Heart left ventricle (tissue), 13 donors: ENCODE measurements around the gene NELL1.

ENCODE experiments used
- POLR2A ChIP-seq, 2 donors: fragments of 450-650 bp; IDR thresholded peaks; one replicate each; pipeline ENCODE4 v1.6.1; 2017; ENCODE audit warnings: antibody characterized with exemption in 2 of 2, mild to moderate bottlenecking in 2 of 2, moderate library complexity in 2 of 2
- TF ChIP-seq, protein P1 (sequence below), 12 donors: fragments of 200-600 bp; sonication (generic) in 4 of 12; IDR thresholded peaks; one replicate each; pipeline versions ENCODE4 v1.5.0 to v1.8.0; 2018 to 2022; ENCODE audit warnings: antibody characterized with exemption in 12 of 12, mild to moderate bottlenecking in 5 of 12
- donor health status: ischemic (EF 13 %, LVEDD 7.1; RV severe dilation, severe dysfunction).
- donor health status: DM: no; HTN: yes; CAD: no.
- donor health status: DM: no; HTN: no; CAD: no.
- donor health status: ischemic (EF 25% LVEDD 6.9; RV normal size, moderate dysfunction).
- donor health status: ischemic (EF 25% LVEDD 5.7; RV mildly dilated, moderate dysfunction).
- donor health status: ischemic (EF 35%, LVEDD 5.7; RV mildly dilated, moderate dysfunction).
- donor health status: nonischemic (EF 11% LVEDD 7.7; RV severe dilation, severe dysfunction).
- donor health status: DM: yes; HTN: yes; CAD: no.
- donor health status: PGD.
- donor health status: ischemic (EF 29% LVEDD 5.4; RV normal size, mild dysfunction).
- donor health status: nonischemic (EF 23%, LVEDD 6.1; RV moderate dilation, normal function).

DNA sequence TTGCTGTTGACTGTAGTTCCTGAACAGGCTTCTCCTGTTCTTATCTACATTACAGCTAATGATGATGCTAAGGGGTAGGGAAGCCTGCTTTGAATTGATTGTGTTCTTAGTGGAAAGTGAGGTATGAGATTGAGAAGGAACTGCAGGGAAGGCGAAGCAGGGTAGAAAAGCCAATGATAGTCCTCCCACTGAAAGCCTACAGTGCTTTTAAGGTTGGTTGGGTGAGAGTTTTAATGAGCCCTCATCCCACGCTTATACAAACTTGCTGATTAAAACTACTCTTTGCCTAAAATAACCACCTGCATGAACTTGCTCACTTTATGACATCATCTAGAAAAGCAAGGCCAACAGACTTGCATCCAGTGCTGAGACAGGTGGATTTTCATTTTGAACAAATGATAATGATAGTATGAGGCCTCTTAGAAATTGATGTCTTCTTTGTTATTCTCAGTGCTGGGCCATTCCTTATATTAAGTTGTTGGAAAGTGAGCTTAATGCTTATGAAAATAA is 891.1 kb downstream of the NELL1 start:
- TF ChIP-seq, protein P1, sequence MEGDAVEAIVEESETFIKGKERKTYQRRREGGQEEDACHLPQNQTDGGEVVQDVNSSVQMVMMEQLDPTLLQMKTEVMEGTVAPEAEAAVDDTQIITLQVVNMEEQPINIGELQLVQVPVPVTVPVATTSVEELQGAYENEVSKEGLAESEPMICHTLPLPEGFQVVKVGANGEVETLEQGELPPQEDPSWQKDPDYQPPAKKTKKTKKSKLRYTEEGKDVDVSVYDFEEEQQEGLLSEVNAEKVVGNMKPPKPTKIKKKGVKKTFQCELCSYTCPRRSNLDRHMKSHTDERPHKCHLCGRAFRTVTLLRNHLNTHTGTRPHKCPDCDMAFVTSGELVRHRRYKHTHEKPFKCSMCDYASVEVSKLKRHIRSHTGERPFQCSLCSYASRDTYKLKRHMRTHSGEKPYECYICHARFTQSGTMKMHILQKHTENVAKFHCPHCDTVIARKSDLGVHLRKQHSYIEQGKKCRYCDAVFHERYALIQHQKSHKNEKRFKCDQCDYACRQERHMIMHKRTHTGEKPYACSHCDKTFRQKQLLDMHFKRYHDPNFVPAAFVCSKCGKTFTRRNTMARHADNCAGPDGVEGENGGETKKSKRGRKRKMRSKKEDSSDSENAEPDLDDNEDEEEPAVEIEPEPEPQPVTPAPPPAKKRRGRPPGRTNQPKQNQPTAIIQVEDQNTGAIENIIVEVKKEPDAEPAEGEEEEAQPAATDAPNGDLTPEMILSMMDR (IDR thresholded peaks at IDR 0.05) = no peak
- no peak for TF ChIP-seq POLR2A (IDR thresholded peaks at IDR 0.05)
